Osteocyte (in vitro differentiated cells): ENCODE measurements around the gene FCSK. TPM values are rescaled to one million over a fixed set of nuclear protein-coding genes. Genes with fewer than 3 reads are reported as not detected.
A peak's percentile ranks its signal among the peaks of the same experiment; 100 is the strongest.

Source experiments
- DNase-seq: peaks from one replicate; pipeline ENCODE4 v3.0.0; 2021; ENCODE audit warnings: mixed read lengths; ENCODE audit not compliant: unreplicated experiment; ENCODE audit errors: extremely low spot score
- H3K27ac Mint-ChIP-seq: one replicate; pipeline ENCODE4 v1.8.0; 2021; ENCODE audit warnings: mild to moderate bottlenecking, mixed read lengths; ENCODE audit not compliant: unreplicated experiment
- H3K27me3 Mint-ChIP-seq: one replicate; pipeline ENCODE4 v1.8.0; 2021; ENCODE audit warnings: mixed read lengths; ENCODE audit not compliant: unreplicated experiment
- H3K36me3 Mint-ChIP-seq: one replicate; pipeline ENCODE4 v1.8.0; 2021; ENCODE audit warnings: mixed read lengths; ENCODE audit not compliant: unreplicated experiment
- H3K4me1 Mint-ChIP-seq: one replicate; pipeline ENCODE4 v1.8.0; 2021; ENCODE audit warnings: mixed read lengths; ENCODE audit not compliant: unreplicated experiment
- H3K4me3 Mint-ChIP-seq: one replicate; pipeline ENCODE4 v1.8.0; 2021; ENCODE audit warnings: mild to moderate bottlenecking, moderate library complexity, mixed read lengths; ENCODE audit not compliant: unreplicated experiment
- H3K9me3 Mint-ChIP-seq: one replicate; pipeline ENCODE4 v1.8.0; 2021; ENCODE audit warnings: mixed read lengths; ENCODE audit not compliant: unreplicated experiment
- total RNA-seq: library from RNA; stranded (reverse); gene quantifications from 2 replicates; pipeline ENCODE4 v1.2.1, GENCODE V29; 2021
- TF ChIP-seq, protein P1 (sequence below): fragments of 200-600 bp; sonication (generic); IDR thresholded peaks from 2 replicates; pipeline ENCODE4 v1.5.0; 2021; ENCODE audit warnings: antibody characterized with exemption, mild to moderate bottlenecking, moderate library complexity

Gene FCSK
- total RNA-seq, 1 donor from 2014 or later = 16.8 TPM

DNA sequence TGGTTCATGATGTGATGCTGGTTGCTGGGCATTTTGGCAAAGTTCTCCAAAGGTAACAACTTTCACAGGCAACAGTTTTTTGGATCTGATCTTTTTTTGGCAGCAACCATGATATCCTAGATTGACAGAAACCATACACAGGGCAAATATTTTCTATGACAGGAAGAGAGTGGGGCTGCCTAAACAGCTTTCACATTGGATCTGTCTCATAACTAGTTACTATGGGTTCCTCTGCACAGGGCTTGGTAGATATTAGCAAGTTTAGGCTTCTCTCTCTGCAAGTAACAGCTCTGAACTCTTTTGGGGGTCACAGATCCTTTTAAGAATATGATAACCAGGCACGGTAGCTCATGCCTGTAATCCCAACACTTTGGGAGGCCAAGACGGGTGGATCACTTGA, 40.4 kb downstream of the FCSK start:
- Mint-ChIP-seq H3K27me3 (no peaks in the 10 kb centered on the region), H3K4me3 (no peak overlapping the region), H3K36me3 (peaks cover 21% of the 10 kb centered on the region), H3K27ac (no peak overlapping the region), H3K9me3 (no peaks in the 10 kb centered on the region), H3K4me1 (no peaks in the 10 kb centered on the region)
- TF ChIP-seq, protein P1, sequence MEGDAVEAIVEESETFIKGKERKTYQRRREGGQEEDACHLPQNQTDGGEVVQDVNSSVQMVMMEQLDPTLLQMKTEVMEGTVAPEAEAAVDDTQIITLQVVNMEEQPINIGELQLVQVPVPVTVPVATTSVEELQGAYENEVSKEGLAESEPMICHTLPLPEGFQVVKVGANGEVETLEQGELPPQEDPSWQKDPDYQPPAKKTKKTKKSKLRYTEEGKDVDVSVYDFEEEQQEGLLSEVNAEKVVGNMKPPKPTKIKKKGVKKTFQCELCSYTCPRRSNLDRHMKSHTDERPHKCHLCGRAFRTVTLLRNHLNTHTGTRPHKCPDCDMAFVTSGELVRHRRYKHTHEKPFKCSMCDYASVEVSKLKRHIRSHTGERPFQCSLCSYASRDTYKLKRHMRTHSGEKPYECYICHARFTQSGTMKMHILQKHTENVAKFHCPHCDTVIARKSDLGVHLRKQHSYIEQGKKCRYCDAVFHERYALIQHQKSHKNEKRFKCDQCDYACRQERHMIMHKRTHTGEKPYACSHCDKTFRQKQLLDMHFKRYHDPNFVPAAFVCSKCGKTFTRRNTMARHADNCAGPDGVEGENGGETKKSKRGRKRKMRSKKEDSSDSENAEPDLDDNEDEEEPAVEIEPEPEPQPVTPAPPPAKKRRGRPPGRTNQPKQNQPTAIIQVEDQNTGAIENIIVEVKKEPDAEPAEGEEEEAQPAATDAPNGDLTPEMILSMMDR = no peak
- DNase-seq = no peak

DNA sequence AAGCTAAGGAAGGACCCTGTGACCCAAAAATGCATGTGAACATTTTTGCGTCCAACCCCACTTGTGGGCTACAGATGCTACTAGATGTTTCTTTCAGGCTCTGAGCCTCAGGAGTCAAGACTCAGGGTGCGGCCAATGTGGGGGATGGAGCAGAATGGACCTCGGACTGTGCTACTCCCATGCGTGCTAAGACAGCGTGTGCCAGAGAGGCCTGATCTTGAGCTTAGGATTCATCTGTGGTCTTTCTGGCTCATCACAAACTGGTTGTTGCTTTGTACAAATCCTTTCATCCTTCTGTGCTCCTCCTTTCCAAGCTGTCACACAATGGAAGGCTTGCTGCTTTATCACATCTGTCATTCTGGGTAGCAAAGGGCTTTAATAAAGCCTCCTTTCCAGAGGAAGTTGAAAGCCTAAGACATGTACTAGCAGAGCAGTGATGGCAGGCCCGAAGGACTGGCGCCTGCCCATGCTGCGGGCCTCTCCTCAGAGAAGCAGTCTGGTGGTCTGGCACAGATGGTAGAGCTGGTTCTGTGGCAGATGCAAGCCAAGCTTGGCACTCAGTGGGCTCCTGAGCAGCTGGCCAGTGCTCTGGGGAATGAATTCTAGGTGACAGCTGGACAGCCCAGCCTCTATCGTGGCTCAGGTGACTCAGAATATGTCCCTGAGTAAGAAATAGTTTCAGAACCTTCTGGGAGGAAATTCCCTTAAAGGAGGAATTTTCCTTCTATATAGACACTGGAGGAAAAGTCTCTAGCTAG, 41.2 kb downstream of the FCSK start:
- no peaks in the 10 kb centered on the region for H3K27me3 Mint-ChIP-seq
- H3K4me1 Mint-ChIP-seq = no peaks in the 10 kb centered on the region
- DNase-seq = no peak
- TF ChIP-seq, protein P1 = no peak
- H3K27ac Mint-ChIP-seq = no peak overlapping the region
- no peaks in the 10 kb centered on the region for H3K9me3 Mint-ChIP-seq
- H3K4me3 Mint-ChIP-seq = no peak overlapping the region
- H3K36me3 Mint-ChIP-seq = peaks cover 21% of the 10 kb centered on the region

DNA sequence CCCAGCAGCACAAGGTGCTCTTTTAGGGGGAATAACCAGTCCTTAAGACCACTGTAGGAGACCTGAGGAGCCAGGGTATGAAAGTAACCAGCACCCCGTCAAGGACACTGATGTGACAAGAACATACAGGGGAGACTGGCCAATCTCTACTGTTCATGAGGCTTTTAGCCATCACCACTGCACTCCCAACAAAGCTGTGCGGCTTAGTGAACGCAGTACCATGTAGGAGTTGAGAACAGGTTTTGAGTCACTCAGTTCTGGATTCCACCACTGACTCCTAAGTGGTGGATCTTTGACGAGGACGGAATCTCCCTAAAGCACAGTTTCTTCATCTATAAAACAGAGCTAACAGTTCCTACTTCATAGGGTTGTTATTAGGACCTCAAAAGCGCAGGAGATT, 42.1 kb downstream of the FCSK start:
- Mint-ChIP-seq H3K27me3 (no peaks in the 10 kb centered on the region), H3K36me3 (peaks cover 26% of the 10 kb centered on the region), H3K27ac (no peak overlapping the region), H3K9me3 (no peaks in the 10 kb centered on the region), H3K4me3 (no peak overlapping the region), H3K4me1 (no peaks in the 10 kb centered on the region)
- no peak for DNase-seq
- TF ChIP-seq, protein P1 = no peak

DNA sequence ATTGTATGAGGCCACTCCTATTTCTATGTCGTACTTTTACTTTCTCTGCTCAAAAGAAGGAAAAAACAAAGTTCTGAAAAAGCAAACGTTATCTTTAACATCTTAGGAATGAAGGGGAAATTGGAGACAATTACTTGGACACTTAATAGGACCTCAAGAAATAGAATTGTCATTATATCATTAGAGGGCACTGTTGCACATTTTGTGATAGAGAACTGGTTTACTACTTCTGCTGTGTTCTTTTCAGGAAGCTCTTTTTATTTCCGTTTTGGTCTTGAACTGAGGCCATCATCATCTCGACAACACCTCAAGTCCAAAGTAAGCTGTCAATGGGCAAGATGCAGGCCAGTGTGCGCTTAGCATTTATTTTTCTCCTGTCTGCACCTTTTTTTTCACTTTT, 54.4 kb downstream of the FCSK start:
- Mint-ChIP-seq H3K27ac (no peak overlapping the region), H3K4me1 (no peaks in the 10 kb centered on the region)

DNA sequence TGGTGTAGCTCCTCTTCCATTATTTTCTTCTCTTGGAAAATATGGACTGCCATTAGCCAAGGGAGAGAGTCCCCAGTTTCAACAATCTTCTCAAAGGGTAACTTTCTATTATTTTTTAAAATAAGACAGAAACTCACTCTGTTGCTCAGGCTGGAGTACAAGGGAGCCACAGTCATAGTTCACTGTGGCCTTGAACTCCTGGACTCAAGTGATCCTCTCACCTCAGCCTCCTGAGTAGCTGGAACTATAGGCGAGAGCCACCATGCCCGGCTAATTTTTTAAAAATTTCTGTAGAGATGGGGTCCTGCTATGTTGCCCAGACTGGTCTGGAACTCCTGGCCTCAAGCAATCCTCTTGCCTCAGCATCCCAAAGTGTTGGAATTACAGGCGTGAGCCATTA, 55.8 kb downstream of the FCSK start:
- H3K4me1 Mint-ChIP-seq = no peaks in the 10 kb centered on the region
- H3K9me3 Mint-ChIP-seq = no peaks in the 10 kb centered on the region
- no peak overlapping the region for H3K27ac Mint-ChIP-seq
- no peaks in the 10 kb centered on the region for H3K27me3 Mint-ChIP-seq
- no peak overlapping the region for H3K4me3 Mint-ChIP-seq
- H3K36me3 Mint-ChIP-seq = peaks cover 33% of the 10 kb centered on the region
- DNase-seq = no peak
- TF ChIP-seq, protein P1 = no peak

More for the DNA sequence above, 54.4 kb downstream of the FCSK start:
- H3K4me3 Mint-ChIP-seq = no peak overlapping the region
- TF ChIP-seq, protein P1 = peak; percentile 33
- peaks cover 34% of the 10 kb centered on the region for H3K36me3 Mint-ChIP-seq
- no peaks in the 10 kb centered on the region for H3K27me3 Mint-ChIP-seq
- no peak for DNase-seq
- no peaks in the 10 kb centered on the region for H3K9me3 Mint-ChIP-seq
